GM12872 (cell line): ENCODE measurements around the gene GPC6.

ENCODE experiments used
- TF ChIP-seq, protein P1 (sequence below): IDR thresholded peaks from 3 replicates; pipeline ENCODE4 v1.5.1; 2011; ENCODE audit warnings: low read depth, mild to moderate bottlenecking, low read length, moderate library complexity; ENCODE audit not compliant: insufficient read depth

GPC6 gene

DNA sequence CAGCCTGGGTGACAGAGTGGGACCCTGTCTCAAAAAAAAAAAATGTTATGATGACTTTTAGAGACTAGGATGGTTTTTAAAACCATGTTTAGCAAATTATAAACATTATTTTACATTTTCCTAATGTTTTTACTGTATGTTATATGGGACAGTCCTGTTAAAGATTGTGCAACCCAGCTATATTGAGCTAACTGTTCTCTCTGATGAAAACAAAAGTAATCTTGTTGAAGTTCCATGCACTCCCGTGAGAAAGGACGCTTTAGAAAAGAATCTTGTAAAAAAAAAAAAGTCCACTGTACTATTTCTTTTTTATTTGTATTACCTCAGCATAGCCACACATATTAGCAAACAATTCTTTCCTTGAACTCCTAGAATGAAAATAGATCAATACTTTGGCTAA is 801.6 kb downstream of the GPC6 start:
- TF ChIP-seq, protein P1, sequence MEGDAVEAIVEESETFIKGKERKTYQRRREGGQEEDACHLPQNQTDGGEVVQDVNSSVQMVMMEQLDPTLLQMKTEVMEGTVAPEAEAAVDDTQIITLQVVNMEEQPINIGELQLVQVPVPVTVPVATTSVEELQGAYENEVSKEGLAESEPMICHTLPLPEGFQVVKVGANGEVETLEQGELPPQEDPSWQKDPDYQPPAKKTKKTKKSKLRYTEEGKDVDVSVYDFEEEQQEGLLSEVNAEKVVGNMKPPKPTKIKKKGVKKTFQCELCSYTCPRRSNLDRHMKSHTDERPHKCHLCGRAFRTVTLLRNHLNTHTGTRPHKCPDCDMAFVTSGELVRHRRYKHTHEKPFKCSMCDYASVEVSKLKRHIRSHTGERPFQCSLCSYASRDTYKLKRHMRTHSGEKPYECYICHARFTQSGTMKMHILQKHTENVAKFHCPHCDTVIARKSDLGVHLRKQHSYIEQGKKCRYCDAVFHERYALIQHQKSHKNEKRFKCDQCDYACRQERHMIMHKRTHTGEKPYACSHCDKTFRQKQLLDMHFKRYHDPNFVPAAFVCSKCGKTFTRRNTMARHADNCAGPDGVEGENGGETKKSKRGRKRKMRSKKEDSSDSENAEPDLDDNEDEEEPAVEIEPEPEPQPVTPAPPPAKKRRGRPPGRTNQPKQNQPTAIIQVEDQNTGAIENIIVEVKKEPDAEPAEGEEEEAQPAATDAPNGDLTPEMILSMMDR: no peak

DNA sequence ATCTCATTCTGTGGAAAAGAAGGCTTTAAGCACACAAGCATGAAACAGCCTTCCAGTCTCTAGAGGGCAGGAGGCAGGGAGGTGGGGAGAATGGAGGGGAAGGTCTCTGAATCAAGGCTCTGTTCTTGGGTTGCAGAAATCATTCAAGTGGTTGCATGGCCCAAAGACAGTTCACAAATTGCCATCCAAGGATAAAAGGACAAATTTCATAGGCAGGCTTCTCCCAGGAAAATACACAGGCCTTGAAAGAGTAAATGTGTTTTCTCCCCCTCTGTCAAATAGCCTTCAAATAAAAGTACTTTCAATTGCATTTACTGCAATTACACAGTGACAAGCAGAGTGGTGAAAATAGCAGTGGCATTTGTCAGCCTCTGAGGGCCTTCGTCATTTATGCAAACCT is 802.0 kb downstream of the GPC6 start:
- TF ChIP-seq, protein P1: no peak

DNA sequence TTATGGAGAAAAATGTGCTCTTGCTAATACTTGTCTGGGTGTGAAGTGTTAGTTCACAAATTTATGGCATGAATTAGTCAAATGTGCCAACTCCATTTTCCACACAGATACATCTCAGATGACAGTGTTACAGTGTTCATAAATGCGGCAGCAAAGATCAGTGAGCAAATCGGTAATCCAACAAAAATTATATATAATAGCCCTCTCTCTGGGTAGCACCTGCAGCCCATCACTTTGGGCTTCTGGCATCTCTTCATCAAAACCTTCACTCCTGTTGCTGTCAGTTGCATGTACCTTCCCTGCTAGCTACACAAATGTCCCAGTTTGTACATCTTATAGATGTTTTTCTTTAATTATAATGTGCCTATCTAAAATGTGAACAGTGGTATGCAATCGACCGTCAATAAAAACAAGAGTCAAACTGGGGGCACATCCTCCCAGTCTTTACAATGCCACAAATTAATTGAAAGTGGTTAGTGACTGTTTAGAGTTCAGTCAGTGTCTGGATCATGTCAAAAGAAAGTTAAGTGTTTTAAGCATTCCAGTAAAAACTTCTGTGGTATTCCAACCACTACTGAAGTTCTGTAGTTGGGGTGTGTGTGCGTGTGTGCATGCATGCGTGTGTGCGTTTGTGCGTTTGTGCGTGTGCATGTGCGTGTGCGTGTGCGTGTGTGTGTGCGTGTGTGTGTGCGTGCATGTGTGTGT is 804.0 kb downstream of the GPC6 start:
- TF ChIP-seq, protein P1: no peak

DNA sequence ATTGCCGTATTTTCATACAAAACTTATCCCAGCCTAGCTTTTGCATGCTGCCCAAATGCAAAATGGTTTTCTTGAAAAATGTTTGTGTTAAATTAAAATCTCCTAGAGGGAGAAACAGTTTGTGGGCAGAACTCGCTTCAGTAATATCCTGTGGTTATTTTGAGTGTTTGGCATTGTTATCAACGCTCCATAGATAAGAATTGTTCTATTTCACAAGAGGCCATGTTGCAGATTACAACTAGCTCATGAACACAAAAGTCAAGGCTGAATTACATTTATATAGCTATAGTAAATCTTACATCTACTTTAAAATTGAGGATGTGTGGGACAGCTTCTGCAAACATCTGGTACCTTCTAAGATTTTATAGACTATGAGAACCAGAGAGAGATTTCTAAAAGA is 805.0 kb downstream of the GPC6 start:
- TF ChIP-seq, protein P1: no peak

DNA sequence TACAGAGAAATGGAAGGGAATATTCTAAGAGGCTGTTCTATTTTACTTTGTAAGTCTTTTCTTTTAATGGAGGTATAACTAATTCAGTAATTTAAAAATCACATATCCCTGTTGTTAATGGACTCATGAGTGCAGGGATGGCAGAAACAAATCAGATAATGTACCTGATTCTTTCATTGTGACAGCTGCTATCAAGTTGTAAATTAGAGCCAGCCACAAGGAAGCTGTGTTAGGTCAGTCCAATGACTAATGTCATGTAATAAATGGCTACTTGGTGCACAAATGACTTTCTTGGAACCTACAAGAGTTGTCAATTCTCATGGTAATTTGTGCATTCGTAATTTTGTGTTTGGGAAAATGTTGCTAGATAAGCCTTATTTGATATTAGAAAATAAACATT is 806.5 kb downstream of the GPC6 start:
- TF ChIP-seq, protein P1: no peak

DNA sequence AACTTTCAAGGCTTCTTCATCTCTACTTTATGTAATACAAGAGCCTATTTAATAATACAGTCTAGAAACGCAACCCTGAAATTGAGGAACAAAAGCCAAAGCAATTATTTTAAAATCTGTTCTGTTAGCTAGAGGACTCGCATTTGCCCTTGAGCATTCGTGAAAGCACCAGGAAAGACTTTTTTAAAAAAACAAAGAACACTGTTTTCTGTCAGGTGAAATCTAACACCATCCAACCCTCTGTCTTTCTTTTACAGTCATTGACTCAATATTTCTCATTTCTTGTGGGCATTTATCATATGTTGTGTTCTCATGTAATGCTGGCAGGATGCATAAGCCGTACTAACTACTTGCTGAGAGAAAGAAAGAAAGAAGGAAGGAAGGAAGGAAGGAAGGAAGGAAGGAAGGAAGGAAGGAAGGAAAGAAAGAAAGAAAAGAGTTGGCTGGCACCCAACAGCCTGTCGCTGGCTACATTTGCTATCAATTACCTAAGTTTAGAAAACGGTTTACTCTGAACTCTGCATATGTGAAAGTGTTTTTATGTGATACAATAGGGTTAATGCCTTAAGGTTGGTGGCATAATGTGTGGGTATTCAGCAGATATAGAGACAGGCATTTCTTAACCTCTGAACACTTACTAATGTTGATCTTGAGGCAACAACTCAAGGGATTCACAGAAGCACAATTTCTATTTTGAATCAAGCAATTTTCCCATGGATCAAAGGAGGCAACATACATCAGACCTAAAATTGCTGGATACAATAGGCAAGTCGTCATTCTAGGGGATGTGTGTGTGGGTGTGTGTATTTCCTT is 807.4 kb downstream of the GPC6 start:
- TF ChIP-seq, protein P1: no peak

DNA sequence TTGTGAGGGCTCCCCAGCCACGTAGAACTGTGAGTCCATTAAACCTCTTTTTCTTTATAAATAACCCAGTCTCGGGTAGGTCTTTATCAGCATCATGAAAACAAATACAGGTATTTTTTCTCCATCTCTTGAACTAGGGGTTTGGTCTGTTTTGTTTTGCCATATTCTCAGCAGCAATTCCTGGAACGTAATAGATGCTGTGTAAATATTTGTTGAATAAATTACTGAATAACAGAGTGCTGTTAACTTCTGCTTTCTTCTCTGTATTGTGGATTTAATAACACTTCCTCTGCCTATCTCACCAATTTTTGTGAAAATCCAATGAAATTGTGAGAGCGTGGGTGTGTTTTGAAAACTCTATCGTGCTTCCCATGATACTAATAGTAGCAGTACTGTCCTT is 823.4 kb downstream of the GPC6 start:
- TF ChIP-seq, protein P1: no peak
